Mesendoderm (in vitro differentiated cells): ENCODE data around the gene PAQR5.
A peak's percentile ranks its signal among the peaks of the same experiment; 100 is the strongest.

Experiments
- DNase-seq: peaks from one replicate; pipeline ENCODE4 v3.0.0; 2013
- H2AK5ac ChIP-seq: 2 replicates; pipeline ENCODE4 v1.6.1; 2013; ENCODE audit warnings: low read length, inconsistent platforms
- H2BK120ac ChIP-seq: 2 replicates; pipeline ENCODE4 v1.6.1; 2013; ENCODE audit warnings: low read depth, mild to moderate bottlenecking, low read length, moderate library complexity, mixed read lengths
- H2BK15ac ChIP-seq: replicated peaks from 2 replicates; pipeline ENCODE4 v1.6.1; 2013; ENCODE audit warnings: low read depth, mild to moderate bottlenecking, moderate library complexity
- H2BK5ac ChIP-seq: 2 replicates; pipeline ENCODE4 v1.6.1; 2013; ENCODE audit warnings: low read length, inconsistent platforms
- H3K18ac ChIP-seq: 2 replicates; pipeline ENCODE4 v1.6.1; 2013; ENCODE audit warnings: mild to moderate bottlenecking, low read length, mixed read lengths
- H3K23ac ChIP-seq: one replicate; pipeline ENCODE4 v1.6.1; 2013; ENCODE audit warnings: low read length
- H3K27ac ChIP-seq: 2 replicates; pipeline ENCODE4 v1.5.1; 2013; ENCODE audit warnings: low read depth, mild to moderate bottlenecking, inconsistent platforms, low read length, moderate library complexity
- H3K27me3 ChIP-seq: 2 replicates; pipeline ENCODE4 v1.6.1; 2013; ENCODE audit warnings: low read length, control low read depth, mild to moderate bottlenecking, inconsistent platforms; ENCODE audit not compliant: insufficient read depth, poor library complexity
- H3K36me3 ChIP-seq: 2 replicates; pipeline ENCODE4 v1.6.1; 2013; ENCODE audit warnings: low read length, inconsistent platforms; ENCODE audit not compliant: control insufficient read depth, insufficient read depth
- H3K4ac ChIP-seq: one replicate; pipeline ENCODE4 v1.6.1; 2013; ENCODE audit warnings: low read depth, mild to moderate bottlenecking, low read length, moderate library complexity
- H3K4me1 ChIP-seq: 2 replicates; pipeline ENCODE4 v1.6.1; 2013; ENCODE audit warnings: low read depth, low read length, inconsistent platforms; ENCODE audit not compliant: control insufficient read depth
- H3K4me2 ChIP-seq: 2 replicates; pipeline ENCODE4 v1.6.1; 2013; ENCODE audit warnings: low read length
- H3K4me3 ChIP-seq: 2 replicates; pipeline ENCODE4 v1.5.1; 2013; ENCODE audit warnings: mild to moderate bottlenecking, low read length
- H3K56ac ChIP-seq: one replicate; pipeline ENCODE4 v1.6.1; 2013; ENCODE audit warnings: low read length
- H3K79me1 ChIP-seq: 2 replicates; pipeline ENCODE4 v1.6.1; 2013; ENCODE audit warnings: low read length, inconsistent platforms
- H3K79me2 ChIP-seq: 2 replicates; pipeline ENCODE4 v1.6.1; 2013; ENCODE audit warnings: mild to moderate bottlenecking, low read length; ENCODE audit not compliant: control insufficient read depth, insufficient read depth
- H3K9ac ChIP-seq: 2 replicates; pipeline ENCODE4 v1.6.1; 2013; ENCODE audit warnings: low read length, inconsistent platforms
- H4K5ac ChIP-seq: one replicate; pipeline ENCODE4 v1.6.1; 2013; ENCODE audit warnings: low read length
- H4K8ac ChIP-seq: one replicate; pipeline ENCODE4 v1.6.1; 2013; ENCODE audit warnings: low read depth, mild to moderate bottlenecking, control low read depth, low read length, moderate library complexity
- WGBS: extraction: QIAGEN DNeasy Blood & Tissue Kit; methylation state at CpG from one replicate; pipeline ENCODE4 v1.1.7; 2013; ENCODE audit warnings: low lambda C conversion rate, missing lambda C conversion rate; ENCODE audit not compliant: insufficient coverage; ENCODE audit errors: extremely low coverage; 5-methylcytosine and 5-hydroxymethylcytosine counted together

Gene PAQR5

DNA sequence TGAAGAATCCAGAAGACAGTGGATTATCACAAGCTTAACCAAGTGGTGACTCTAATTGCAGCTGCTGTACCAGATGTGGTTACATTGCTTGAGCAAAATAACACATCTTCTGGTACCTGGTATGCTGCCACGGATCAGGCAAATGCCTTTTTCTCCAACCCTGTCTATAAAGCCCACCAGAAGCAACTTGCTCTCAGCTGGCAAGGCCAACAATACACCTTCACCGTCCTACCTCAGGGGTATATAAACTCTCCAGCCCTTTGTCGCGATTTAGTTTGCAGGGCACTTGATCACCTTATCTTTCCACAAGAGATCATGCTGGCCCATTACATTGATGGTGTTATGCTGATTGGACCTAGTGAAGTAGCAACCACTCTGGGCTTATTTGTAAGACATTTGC is 52.6 kb downstream of the PAQR5 start:
- H3K9ac ChIP-seq = no peak overlapping the region
- no peak overlapping the region for H3K56ac ChIP-seq
- H3K79me2 ChIP-seq = no peaks in the 10 kb centered on the region
- no peak overlapping the region for H3K27ac ChIP-seq
- no peak overlapping the region for H2BK120ac ChIP-seq
- no peaks in the 10 kb centered on the region for H3K4me1 ChIP-seq
- H2AK5ac ChIP-seq = no peak overlapping the region
- H3K4me2 ChIP-seq = no peak overlapping the region
- no peak overlapping the region for H3K4ac ChIP-seq
- H3K4me3 ChIP-seq = no peak overlapping the region
- no peak overlapping the region for H4K5ac ChIP-seq
- no peak for DNase-seq
- H3K27me3 ChIP-seq = no peaks in the 10 kb centered on the region
- no peak overlapping the region for H3K18ac ChIP-seq
- H2BK5ac ChIP-seq = no peak overlapping the region
- H3K79me1 ChIP-seq = no peaks in the 10 kb centered on the region
- H2BK15ac ChIP-seq = no peak overlapping the region
- H3K36me3 ChIP-seq = no peaks in the 10 kb centered on the region
- no peak overlapping the region for H4K8ac ChIP-seq
- no peak overlapping the region for H3K23ac ChIP-seq
- WGBS = no CpG with 5 or more reads among the region's 4 CpGs

DNA sequence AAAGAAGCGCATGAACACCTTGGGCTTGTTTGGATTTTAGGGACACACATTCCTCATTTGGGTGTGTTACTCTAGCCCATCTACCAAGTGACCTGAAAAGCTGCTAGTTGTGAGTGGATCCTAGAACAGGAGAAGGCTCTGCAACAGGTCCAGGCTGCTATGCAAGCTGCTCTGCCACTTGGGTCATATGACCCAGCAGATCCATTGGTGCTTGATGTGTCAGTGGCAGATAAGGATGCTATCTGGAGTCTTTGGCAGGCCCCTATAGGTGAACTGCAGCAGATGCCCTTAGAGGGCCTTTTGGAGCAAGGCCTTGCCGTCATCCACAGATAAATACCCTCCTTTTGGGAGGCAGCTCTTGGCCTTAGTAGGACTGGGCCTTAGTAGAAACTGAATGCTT is 53.2 kb downstream of the PAQR5 start:
- H3K56ac ChIP-seq = no peak overlapping the region

DNA sequence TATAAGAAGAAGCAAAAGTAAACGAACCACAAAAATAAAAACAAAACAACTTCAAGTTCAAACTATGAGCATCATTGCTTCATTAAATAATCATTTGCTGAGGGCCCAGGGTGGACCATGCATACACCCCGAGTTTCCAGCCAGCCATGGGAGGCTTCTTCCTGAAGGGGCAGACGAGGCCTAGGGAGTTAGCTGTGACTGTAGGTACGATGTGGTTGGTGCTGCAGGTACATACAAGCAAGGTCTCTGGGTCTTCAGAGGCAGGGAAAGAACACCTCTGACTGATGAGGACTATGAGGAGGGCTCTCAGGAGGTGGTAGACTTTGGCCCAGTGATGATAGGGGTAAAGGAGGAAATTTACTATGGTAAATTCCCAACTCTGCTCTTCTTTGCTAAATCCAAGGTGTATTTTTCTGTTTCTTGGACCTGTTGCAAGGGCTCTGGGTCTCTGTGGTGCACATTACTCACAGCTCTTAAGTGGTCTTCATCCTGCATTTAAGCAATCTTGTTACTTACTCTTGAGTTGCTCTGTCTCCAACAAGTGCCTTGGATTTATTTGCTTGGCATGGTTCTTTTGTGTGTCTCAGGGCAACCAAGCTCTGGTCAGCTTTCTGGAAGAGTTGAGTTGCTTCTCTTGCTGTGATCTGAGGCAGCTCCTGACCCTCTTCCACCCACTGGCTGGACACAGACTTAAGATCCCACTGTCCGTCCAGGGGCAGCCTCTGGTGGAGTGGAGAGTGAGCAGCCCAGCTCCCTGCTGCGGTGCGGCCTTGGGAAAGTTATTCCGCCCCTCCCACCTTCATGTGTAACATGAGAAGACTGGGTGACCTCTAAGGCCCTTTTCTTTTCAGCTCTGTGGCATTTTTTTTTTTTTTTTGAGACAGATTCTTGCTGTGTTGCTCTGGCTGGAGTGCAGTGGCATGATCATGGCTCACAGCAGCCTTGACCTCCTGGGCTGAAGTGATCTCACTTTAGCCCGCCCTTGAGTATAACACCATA is 59.4 kb downstream of the PAQR5 start:
- Histone ChIP-seq H3K27me3 (no peaks in the 10 kb centered on the region), H3K4me1 (peaks cover 7% of the 10 kb centered on the region), H3K4me2 (no peak overlapping the region), H3K27ac (no peak overlapping the region), H3K36me3 (no peaks in the 10 kb centered on the region), H4K8ac (no peak overlapping the region), H3K4ac (no peak overlapping the region), H3K79me2 (no peaks in the 10 kb centered on the region), H3K4me3 (no peak overlapping the region), H2BK15ac (no peak overlapping the region), H3K18ac (no peak overlapping the region), H3K9ac (no peak overlapping the region), H3K79me1 (no peaks in the 10 kb centered on the region), H2BK120ac (no peak overlapping the region), H2AK5ac (peak overlapping the region; percentile 29), H3K23ac (no peak overlapping the region), H2BK5ac (peak overlapping the region; percentile 52), H3K56ac (no peak overlapping the region), H4K5ac (no peak overlapping the region)
- peak; percentile 37 for DNase-seq
- no CpG with 5 or more reads among the region's 9 CpGs for WGBS

More for the DNA sequence above, 53.2 kb downstream of the PAQR5 start:
- Histone ChIP-seq H4K5ac (no peak overlapping the region), H3K36me3 (no peaks in the 10 kb centered on the region), H3K18ac (no peak overlapping the region), H3K4me3 (no peak overlapping the region), H3K27me3 (no peaks in the 10 kb centered on the region), H3K4ac (no peak overlapping the region), H3K79me2 (no peaks in the 10 kb centered on the region), H3K27ac (no peak overlapping the region), H3K23ac (no peak overlapping the region), H3K4me1 (no peaks in the 10 kb centered on the region), H3K9ac (no peak overlapping the region), H2BK120ac (no peak overlapping the region), H3K79me1 (no peaks in the 10 kb centered on the region), H2BK15ac (no peak overlapping the region), H2BK5ac (no peak overlapping the region), H4K8ac (no peak overlapping the region), H2AK5ac (no peak overlapping the region), H3K4me2 (no peak overlapping the region)
- WGBS = no CpG with 5 or more reads among the region's 2 CpGs
- no peak for DNase-seq

DNA sequence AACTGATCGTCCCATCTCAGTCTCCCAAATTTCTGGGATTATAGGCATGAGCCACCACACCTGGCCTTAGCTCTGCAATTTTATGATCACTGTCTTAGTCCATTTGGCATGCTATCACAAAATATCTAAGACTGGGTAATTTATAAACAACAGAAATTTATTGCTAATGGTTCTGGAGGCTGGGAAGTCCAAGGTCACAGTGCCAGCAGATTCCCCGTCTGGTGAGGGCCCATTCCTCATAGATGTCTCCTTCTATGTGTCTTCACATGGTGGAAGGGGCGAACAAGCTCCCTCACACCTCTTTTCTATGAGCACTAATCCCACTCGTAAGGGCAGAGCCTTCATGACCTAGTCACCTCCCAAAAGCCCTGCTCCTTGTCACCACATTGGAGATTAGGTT is 60.1 kb downstream of the PAQR5 start:
- H3K79me1 ChIP-seq = no peaks in the 10 kb centered on the region
- H3K4me2 ChIP-seq = no peak overlapping the region
- peak overlapping the region; percentile 54 for H2AK5ac ChIP-seq
- peak overlapping the region; percentile 67 for H3K4ac ChIP-seq
- no peak overlapping the region for H2BK120ac ChIP-seq
- peak overlapping the region; percentile 22 for H3K56ac ChIP-seq
- H3K36me3 ChIP-seq = no peaks in the 10 kb centered on the region
- peak overlapping the region; percentile 81 for H2BK5ac ChIP-seq
- peaks cover 7% of the 10 kb centered on the region for H3K4me1 ChIP-seq
- H2BK15ac ChIP-seq = no peak overlapping the region
- H3K23ac ChIP-seq = no peak overlapping the region
- peak overlapping the region; percentile 65 for H3K18ac ChIP-seq
- DNase-seq = no peak
- H4K5ac ChIP-seq = no peak overlapping the region
- no peak overlapping the region for H4K8ac ChIP-seq
- no peaks in the 10 kb centered on the region for H3K79me2 ChIP-seq
- H3K27me3 ChIP-seq = no peaks in the 10 kb centered on the region
- no CpG with 5 or more reads among the region's 4 CpGs for WGBS
- H3K9ac ChIP-seq = no peak overlapping the region
- H3K27ac ChIP-seq = no peak overlapping the region
- no peak overlapping the region for H3K4me3 ChIP-seq

DNA sequence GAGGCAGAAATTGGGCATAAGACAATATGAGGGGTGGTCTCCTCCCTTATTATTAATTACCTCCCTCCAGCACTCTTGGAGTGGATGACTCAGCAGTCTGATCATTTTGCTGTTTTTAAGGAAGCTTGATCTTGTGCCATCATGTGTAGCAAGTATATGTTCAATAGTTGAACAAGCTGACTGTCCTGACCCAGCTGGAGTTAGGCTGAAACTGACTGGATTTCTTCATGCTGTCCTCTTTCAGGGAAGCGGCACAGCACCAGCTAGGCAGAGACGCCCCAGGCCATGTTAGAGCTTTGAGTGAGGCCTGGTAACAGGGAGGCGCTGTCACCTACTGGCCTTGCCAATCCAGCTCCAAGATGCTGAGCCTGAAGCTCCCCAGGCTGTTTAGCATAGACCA is 61.0 kb downstream of the PAQR5 start:
- H3K27me3 ChIP-seq = no peaks in the 10 kb centered on the region
- H3K79me1 ChIP-seq = no peaks in the 10 kb centered on the region
- H2AK5ac ChIP-seq = peak overlapping the region; percentile 1
- H3K4me1 ChIP-seq = peaks cover 7% of the 10 kb centered on the region
- no peak overlapping the region for H3K23ac ChIP-seq
- peak overlapping the region; percentile 88 for H2BK5ac ChIP-seq
- peak; percentile 51 for DNase-seq
- H2BK120ac ChIP-seq = no peak overlapping the region
- H3K4me3 ChIP-seq = no peak overlapping the region
- no CpG with 5 or more reads among the region's 3 CpGs for WGBS
- H3K4me2 ChIP-seq = no peak overlapping the region
- no peaks in the 10 kb centered on the region for H3K79me2 ChIP-seq
- H2BK15ac ChIP-seq = no peak overlapping the region
- no peaks in the 10 kb centered on the region for H3K36me3 ChIP-seq
- no peak overlapping the region for H3K18ac ChIP-seq
- H4K8ac ChIP-seq = no peak overlapping the region
- no peak overlapping the region for H3K4ac ChIP-seq
- H4K5ac ChIP-seq = no peak overlapping the region
- H3K56ac ChIP-seq = peak overlapping the region; percentile 61
- H3K9ac ChIP-seq = no peak overlapping the region
- no peak overlapping the region for H3K27ac ChIP-seq
